ENCODE data around the gene ABHD6.

The ABHD6 gene

GRCh38 chr3:58325525-58325992, 88.0 kb downstream of the ABHD6 start:
- TF ChIP-seq, protein P1, sequence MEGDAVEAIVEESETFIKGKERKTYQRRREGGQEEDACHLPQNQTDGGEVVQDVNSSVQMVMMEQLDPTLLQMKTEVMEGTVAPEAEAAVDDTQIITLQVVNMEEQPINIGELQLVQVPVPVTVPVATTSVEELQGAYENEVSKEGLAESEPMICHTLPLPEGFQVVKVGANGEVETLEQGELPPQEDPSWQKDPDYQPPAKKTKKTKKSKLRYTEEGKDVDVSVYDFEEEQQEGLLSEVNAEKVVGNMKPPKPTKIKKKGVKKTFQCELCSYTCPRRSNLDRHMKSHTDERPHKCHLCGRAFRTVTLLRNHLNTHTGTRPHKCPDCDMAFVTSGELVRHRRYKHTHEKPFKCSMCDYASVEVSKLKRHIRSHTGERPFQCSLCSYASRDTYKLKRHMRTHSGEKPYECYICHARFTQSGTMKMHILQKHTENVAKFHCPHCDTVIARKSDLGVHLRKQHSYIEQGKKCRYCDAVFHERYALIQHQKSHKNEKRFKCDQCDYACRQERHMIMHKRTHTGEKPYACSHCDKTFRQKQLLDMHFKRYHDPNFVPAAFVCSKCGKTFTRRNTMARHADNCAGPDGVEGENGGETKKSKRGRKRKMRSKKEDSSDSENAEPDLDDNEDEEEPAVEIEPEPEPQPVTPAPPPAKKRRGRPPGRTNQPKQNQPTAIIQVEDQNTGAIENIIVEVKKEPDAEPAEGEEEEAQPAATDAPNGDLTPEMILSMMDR (conservative IDR thresholded peaks at IDR 0.05; ENCODE audit: control insufficient read depth, insufficient read depth, low read depth, low read length), result no peak
- H3K4me3 ChIP-seq (ENCODE audit: control insufficient read depth, low read depth, low read length), result no peak overlapping the region
- DNase-seq (ENCODE audit: low read depth), result no peak

GRCh38 chr3:58326267-58326900, 88.8 kb downstream of the ABHD6 start:
- H3K4me3 ChIP-seq (ENCODE audit: control insufficient read depth, low read depth, low read length), result no peak overlapping the region
- TF ChIP-seq, protein P1 (conservative IDR thresholded peaks at IDR 0.05; ENCODE audit: control insufficient read depth, insufficient read depth, low read depth, low read length), result no peak
- no peak for DNase-seq (ENCODE audit: low read depth)

- TF ChIP-seq, protein P1 (conservative IDR thresholded peaks at IDR 0.05; ENCODE audit: control insufficient read depth, insufficient read depth, low read depth, low read length), result no peak
- no peak for DNase-seq (ENCODE audit: low read depth)
- H3K4me3 ChIP-seq (ENCODE audit: control insufficient read depth, low read depth, low read length), result no peak overlapping the region
These were observed 91.7 kb downstream of the ABHD6 start for GRCh38 chr3:58329150-58329921.

GRCh38 chr3:58329922-58330413, 92.4 kb downstream of the ABHD6 start:
- no peak overlapping the region for H3K4me3 ChIP-seq (ENCODE audit: control insufficient read depth, low read depth, low read length)
- TF ChIP-seq, protein P1 (conservative IDR thresholded peaks at IDR 0.05; ENCODE audit: control insufficient read depth, insufficient read depth, low read depth, low read length), result no peak
- DNase-seq (ENCODE audit: low read depth), result no peak

- H3K4me3 ChIP-seq (ENCODE audit: control insufficient read depth, low read depth, low read length), result no peak overlapping the region
- TF ChIP-seq, protein P1 (conservative IDR thresholded peaks at IDR 0.05; ENCODE audit: control insufficient read depth, insufficient read depth, low read depth, low read length), result no peak
- DNase-seq (ENCODE audit: low read depth), result no peak
These were observed 94.1 kb downstream of the ABHD6 start for GRCh38 chr3:58331593-58332152.

- TF ChIP-seq, protein P1 (conservative IDR thresholded peaks at IDR 0.05; ENCODE audit: control insufficient read depth, insufficient read depth, low read depth, low read length), result no peak
- peak; percentile 67 for DNase-seq (ENCODE audit: low read depth)
- H3K4me3 ChIP-seq (ENCODE audit: control insufficient read depth, low read depth, low read length), result peak within 1 kb of the TSS; percentile 66
These were observed 95.1 kb downstream of the ABHD6 start, which contains the start of gene PXK for GRCh38 chr3:58332575-58333188. TSS of gene PXK (plus strand) at chr3:58332892. CDS start at chr3:58332989, 97 bp downstream.
